TTC549 (cell line): ENCODE results near the gene FADS2.

ENCODE experiments used
- FAIRE-seq: peaks from 2 replicates; lab custom pipeline; 2012; peaks lifted over from hg19 to GRCh38; lab: Jason Lieb, UNC

FADS2 gene

GRCh38 chr11:61826930-61827570, 1.1 kb upstream of the FADS2 start:
- no peak for FAIRE-seq

- FAIRE-seq, result no peak
Measured at GRCh38 chr11:61828379-61828628, 204 bp downstream of the FADS2 start.

GRCh38 chr11:61828629-61829407, 718 bp downstream of the FADS2 start:
- FAIRE-seq, result no peak

- no peak for FAIRE-seq
Measured at GRCh38 chr11:61829806-61830205, 1.7 kb downstream of the FADS2 start.

- FAIRE-seq, result no peak
Measured at GRCh38 chr11:61830237-61831105, 2.4 kb downstream of the FADS2 start.

GRCh38 chr11:61832207-61832606, 4.1 kb downstream of the FADS2 start:
- FAIRE-seq, result no peak

- no peak for FAIRE-seq
Measured at GRCh38 chr11:61832754-61833153, 4.7 kb downstream of the FADS2 start.

GRCh38 chr11:61833471-61833870, 5.4 kb downstream of the FADS2 start:
- FAIRE-seq, result no peak

GRCh38 chr11:61833926-61834277, 5.8 kb downstream of the FADS2 start:
- FAIRE-seq, result no peak

- no peak for FAIRE-seq
Measured at GRCh38 chr11:61834278-61835048, 6.4 kb downstream of the FADS2 start.

- no peak for FAIRE-seq
Measured at GRCh38 chr11:61836193-61836592, 8.1 kb downstream of the FADS2 start.

GRCh38 chr11:61837411-61838005, 9.4 kb downstream of the FADS2 start:
- no peak for FAIRE-seq

- no peak for FAIRE-seq
Measured at GRCh38 chr11:61838501-61838900, 10.4 kb downstream of the FADS2 start.

- no peak for FAIRE-seq
Measured at GRCh38 chr11:61838921-61839320, 10.8 kb downstream of the FADS2 start.

- FAIRE-seq, result no peak
Measured at GRCh38 chr11:61839742-61840141, 11.6 kb downstream of the FADS2 start.

- FAIRE-seq, result no peak
Measured at GRCh38 chr11:61840371-61840770, 12.3 kb downstream of the FADS2 start.

- no peak for FAIRE-seq
Measured at GRCh38 chr11:61841636-61842527, 13.8 kb downstream of the FADS2 start.

- no peak for FAIRE-seq
Measured at GRCh38 chr11:61842528-61842820, 14.4 kb downstream of the FADS2 start.

- no peak for FAIRE-seq
Measured at GRCh38 chr11:61844909-61845565, 16.9 kb downstream of the FADS2 start.

GRCh38 chr11:61846362-61847020, 18.4 kb downstream of the FADS2 start:
- no peak for FAIRE-seq
